IPS-20b (cell line): ENCODE measurements around the gene CASK.

Source experiments
- H3K27ac ChIP-seq: one replicate; pipeline ENCODE4 v1.5.1; 2013; ENCODE audit warnings: low read length
- H3K27me3 ChIP-seq: 2 replicates; pipeline ENCODE4 v1.6.1; 2013; ENCODE audit warnings: mild to moderate bottlenecking, low read length, inconsistent platforms; ENCODE audit not compliant: insufficient read depth
- H3K36me3 ChIP-seq: 2 replicates; pipeline ENCODE4 v1.6.1; 2013; ENCODE audit warnings: low read depth, mild to moderate bottlenecking, inconsistent platforms, low read length, moderate library complexity; ENCODE audit not compliant: insufficient read depth
- H3K4me1 ChIP-seq: 2 replicates; pipeline ENCODE4 v1.6.1; 2013; ENCODE audit warnings: mild to moderate bottlenecking, control low read depth, inconsistent platforms, low read length, moderate library complexity; ENCODE audit not compliant: insufficient read depth
- H3K4me3 ChIP-seq: 2 replicates; pipeline ENCODE4 v1.5.1; 2013; ENCODE audit warnings: mild to moderate bottlenecking, low read length, inconsistent platforms
- H3K9ac ChIP-seq: 2 replicates; pipeline ENCODE4 v1.6.1; 2013; ENCODE audit warnings: low read depth, mild to moderate bottlenecking, inconsistent platforms, low read length, moderate library complexity
- H3K9me3 ChIP-seq: 2 replicates; pipeline ENCODE4 v1.6.1; 2013; ENCODE audit warnings: mild to moderate bottlenecking, low read depth, low read length, inconsistent platforms; ENCODE audit not compliant: insufficient read depth

CASK gene

DNA sequence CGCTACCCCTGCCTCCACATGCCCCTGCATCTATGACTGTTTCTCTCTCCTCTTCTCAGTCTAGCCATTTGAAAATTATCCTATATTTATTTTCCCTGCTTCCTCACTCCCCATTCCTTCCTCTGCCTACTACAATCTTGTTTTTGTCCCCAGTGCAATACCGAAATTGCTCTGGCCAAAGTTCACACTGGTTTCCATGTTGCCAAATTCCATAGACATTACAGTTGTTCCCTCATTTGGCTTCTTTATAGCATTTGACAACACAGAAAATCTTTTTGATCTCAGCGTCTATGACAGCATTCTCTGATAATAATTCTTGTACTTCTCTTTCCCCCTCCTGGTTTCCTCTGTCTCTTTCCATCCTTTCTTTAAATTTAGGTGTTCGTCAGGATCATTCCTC lies 100.0 kb downstream of the CASK start:
- H3K27me3 ChIP-seq, result no peaks in the 10 kb centered on the region
- H3K4me3 ChIP-seq, result no peak overlapping the region
- no peaks in the 10 kb centered on the region for H3K4me1 ChIP-seq
- no peaks in the 10 kb centered on the region for H3K9me3 ChIP-seq
- no peak overlapping the region for H3K27ac ChIP-seq
- H3K9ac ChIP-seq, result no peak overlapping the region
- H3K36me3 ChIP-seq, result no peaks in the 10 kb centered on the region

DNA sequence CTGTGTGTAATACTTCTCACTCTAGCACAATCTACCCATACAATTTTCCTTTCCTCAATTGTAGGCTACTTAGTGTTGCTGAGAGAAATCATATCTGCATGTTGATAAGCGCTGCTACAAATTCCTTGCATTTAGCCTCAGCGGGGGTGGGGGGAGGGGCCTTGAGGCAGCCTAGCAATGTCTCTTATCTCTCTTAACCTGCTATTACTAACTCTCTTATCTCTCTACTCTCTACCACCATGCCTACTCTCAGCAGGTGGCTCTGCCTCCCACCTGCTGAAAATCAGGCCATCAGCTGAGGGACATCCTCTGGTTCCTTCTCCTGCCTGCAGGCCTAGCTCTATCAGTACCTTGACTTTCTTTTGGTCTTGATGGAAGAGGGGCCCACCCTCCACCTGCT lies 100.5 kb downstream of the CASK start:
- Histone ChIP-seq H3K9ac (no peak overlapping the region), H3K27me3 (no peaks in the 10 kb centered on the region), H3K27ac (no peak overlapping the region), H3K36me3 (no peaks in the 10 kb centered on the region), H3K4me3 (no peak overlapping the region), H3K9me3 (no peaks in the 10 kb centered on the region), H3K4me1 (no peaks in the 10 kb centered on the region)

- Histone ChIP-seq H3K27me3 (no peaks in the 10 kb centered on the region), H3K4me1 (no peaks in the 10 kb centered on the region), H3K27ac (no peak overlapping the region), H3K4me3 (no peak overlapping the region), H3K36me3 (no peaks in the 10 kb centered on the region), H3K9me3 (peaks cover 4% of the 10 kb centered on the region), H3K9ac (no peak overlapping the region)
Observed at GRCh38 chrX:41808047-41808446, 115.3 kb downstream of the CASK start.

- Histone ChIP-seq H3K4me3 (no peak overlapping the region), H3K27me3 (no peaks in the 10 kb centered on the region), H3K9me3 (peaks cover under 1% of the 10 kb centered on the region), H3K9ac (no peak overlapping the region), H3K27ac (no peak overlapping the region), H3K36me3 (no peaks in the 10 kb centered on the region), H3K4me1 (no peaks in the 10 kb centered on the region; the same call in 1 of the 2 replicates)
Observed at GRCh38 chrX:41802958-41803357, 120.4 kb downstream of the CASK start.

DNA sequence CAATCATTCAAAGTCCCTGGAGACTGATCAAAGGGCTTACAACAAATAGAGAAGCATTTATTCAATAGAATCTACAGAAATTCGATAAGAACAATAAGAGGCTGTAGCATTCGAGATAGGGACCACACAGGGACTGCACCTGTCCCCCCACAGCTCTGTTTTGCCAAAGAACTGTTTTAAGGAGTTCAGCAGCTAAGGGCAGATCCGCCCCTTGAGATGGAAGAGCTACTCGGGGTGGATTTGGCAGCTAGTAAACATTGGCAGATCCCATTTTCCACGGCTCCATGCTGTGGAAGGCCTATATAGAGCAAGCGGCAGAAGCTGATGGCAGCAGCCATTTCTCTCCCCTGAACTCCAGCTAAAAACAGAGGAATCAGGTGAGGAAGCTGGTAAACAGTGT lies 123.7 kb downstream of the CASK start:
- H3K27ac ChIP-seq, result no peak overlapping the region
- no peaks in the 10 kb centered on the region for H3K9me3 ChIP-seq
- no peaks in the 10 kb centered on the region for H3K27me3 ChIP-seq
- no peak overlapping the region for H3K4me3 ChIP-seq
- H3K36me3 ChIP-seq, result no peaks in the 10 kb centered on the region
- H3K4me1 ChIP-seq, result no peaks in the 10 kb centered on the region; the same call in 1 of the 2 replicates
- H3K9ac ChIP-seq, result no peak overlapping the region

DNA sequence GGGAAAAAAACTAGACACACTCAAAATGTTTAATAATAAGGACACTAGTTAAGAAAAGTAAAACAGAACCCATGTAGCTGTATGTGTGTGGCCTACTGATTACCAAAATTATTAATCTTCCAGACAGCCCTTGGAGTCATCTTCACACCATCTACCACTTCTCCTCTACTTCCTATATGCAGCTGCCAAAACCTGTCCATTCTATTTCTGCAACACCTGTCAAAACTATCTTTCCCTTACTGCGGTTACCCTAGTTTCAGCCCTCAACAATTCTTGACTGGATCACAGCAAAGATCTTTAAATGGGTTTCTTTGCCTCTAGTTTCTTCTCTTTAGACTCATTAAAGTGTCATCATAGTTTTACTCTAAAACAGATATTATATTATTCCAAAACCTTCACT lies 126.8 kb downstream of the CASK start:
- Histone ChIP-seq H3K9ac (no peak overlapping the region), H3K36me3 (no peaks in the 10 kb centered on the region), H3K9me3 (no peaks in the 10 kb centered on the region), H3K27me3 (no peaks in the 10 kb centered on the region), H3K4me3 (no peak overlapping the region), H3K4me1 (no peaks in the 10 kb centered on the region), H3K27ac (no peak overlapping the region)

- Histone ChIP-seq H3K27ac (no peak overlapping the region), H3K4me3 (no peak overlapping the region), H3K4me1 (no peaks in the 10 kb centered on the region), H3K36me3 (no peaks in the 10 kb centered on the region), H3K27me3 (no peaks in the 10 kb centered on the region), H3K9me3 (no peaks in the 10 kb centered on the region), H3K9ac (no peak overlapping the region)
Observed at GRCh38 chrX:41796046-41796445, 127.3 kb downstream of the CASK start.

GRCh38 chrX:41789374-41789773 lies 134.0 kb downstream of the CASK start:
- H3K27ac ChIP-seq, result no peak overlapping the region
- H3K27me3 ChIP-seq, result no peaks in the 10 kb centered on the region
- no peak overlapping the region for H3K4me3 ChIP-seq
- H3K4me1 ChIP-seq, result no peaks in the 10 kb centered on the region
- H3K36me3 ChIP-seq, result peaks cover 11% of the 10 kb centered on the region; the same call in 1 of the 2 replicates
- no peak overlapping the region for H3K9ac ChIP-seq
- no peaks in the 10 kb centered on the region for H3K9me3 ChIP-seq

- Histone ChIP-seq H3K9me3 (no peaks in the 10 kb centered on the region), H3K27ac (no peak overlapping the region), H3K9ac (no peak overlapping the region), H3K4me3 (no peak overlapping the region), H3K36me3 (peaks cover 11% of the 10 kb centered on the region; the same call in 1 of the 2 replicates), H3K4me1 (no peaks in the 10 kb centered on the region), H3K27me3 (no peaks in the 10 kb centered on the region)
Observed at GRCh38 chrX:41785685-41786084, 137.7 kb downstream of the CASK start.

- no peaks in the 10 kb centered on the region for H3K27me3 ChIP-seq
- no peaks in the 10 kb centered on the region for H3K4me1 ChIP-seq
- H3K9me3 ChIP-seq, result no peaks in the 10 kb centered on the region
Observed at GRCh38 chrX:41781500-41781899, 141.9 kb downstream of the CASK start.

GRCh38 chrX:41779941-41780340 lies 143.4 kb downstream of the CASK start:
- Histone ChIP-seq H3K9me3 (no peaks in the 10 kb centered on the region), H3K9ac (no peak overlapping the region), H3K4me1 (no peaks in the 10 kb centered on the region), H3K36me3 (no peaks in the 10 kb centered on the region), H3K27me3 (no peaks in the 10 kb centered on the region), H3K4me3 (no peak overlapping the region), H3K27ac (no peak overlapping the region)

More at GRCh38 chrX:41781500-41781899, 141.9 kb downstream of the CASK start:
- no peak overlapping the region for H3K27ac ChIP-seq
- H3K4me3 ChIP-seq, result no peak overlapping the region
- peaks cover 11% of the 10 kb centered on the region; the same call in 1 of the 2 replicates for H3K36me3 ChIP-seq
- no peak overlapping the region for H3K9ac ChIP-seq

DNA sequence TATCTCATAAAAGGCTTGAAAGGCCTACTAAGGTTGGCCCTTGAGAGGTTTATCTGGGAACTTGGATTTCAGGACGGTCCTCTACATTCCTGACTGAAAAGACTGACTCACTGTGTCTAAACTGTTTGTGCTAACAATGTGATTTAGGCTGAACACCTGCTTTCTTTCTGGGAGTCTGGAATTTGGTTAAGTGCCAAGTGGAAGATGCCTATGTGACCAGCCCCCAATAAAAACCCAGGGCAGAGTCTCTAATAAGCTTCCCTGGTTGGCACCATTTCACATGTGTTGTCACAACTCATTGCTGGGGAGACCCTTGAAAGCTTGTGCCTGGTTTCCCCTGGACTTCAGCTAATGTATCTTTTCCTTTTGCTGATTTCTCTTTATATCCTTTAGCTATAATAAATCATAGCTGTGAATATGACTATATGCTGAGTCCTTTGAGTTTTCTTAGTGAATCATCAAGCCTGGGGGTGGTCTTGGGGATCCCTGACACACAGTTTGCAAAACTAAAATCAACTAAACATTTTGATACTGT lies 144.3 kb downstream of the CASK start:
- Histone ChIP-seq H3K9me3 (no peaks in the 10 kb centered on the region), H3K27me3 (no peaks in the 10 kb centered on the region), H3K4me1 (no peaks in the 10 kb centered on the region), H3K9ac (no peak overlapping the region), H3K4me3 (no peak overlapping the region), H3K36me3 (no peaks in the 10 kb centered on the region), H3K27ac (no peak overlapping the region)
